HepG2 (cell line): ENCODE data around the gene SLC17A9. TPM values are rescaled to one million over a fixed set of nuclear protein-coding genes. Genes with fewer than 3 reads are reported as not detected.

Experiments
- ATAC-seq: fragments of 200-7000 bp; cut with Tn5 transposase; 3 replicates; pipeline ENCODE4 v1.9.1; 2020; ENCODE audit warnings: mild to moderate bottlenecking, moderate library complexity
- BruUV-seq: library from RNA; stranded (reverse); fragments of 400-500 nt; replicated peaks from 2 replicates; lab custom pipeline; 2021; lab: Mats Ljungman, UMichigan
- CTCF ChIA-PET: fragments of 300-600 bp; formaldehyde crosslinking; extraction: SDS; loops from one replicate; lab custom pipeline; 2021; ENCODE audit warnings: low total read pairs, inconsistent platforms, low intra/inter-chr PET ratio; lab: Yijun Ruan, JAX
- POLR2A ChIA-PET: fragments of 350-600 bp; sonication (Branson Sonifier 250); formaldehyde crosslinking; loops from one replicate; lab custom pipeline; 2020; ENCODE audit warnings: antibody characterized with exemption, inconsistent platforms; lab: Yijun Ruan, JAX
- DNase-seq: peaks from one replicate; pipeline ENCODE4 v3.0.0-alpha.2; 2015; ENCODE audit warnings: low spot score
- FAIRE-seq: peaks from 3 replicates; lab custom pipeline; 2011; peaks lifted over from hg19 to GRCh38; lab: Jason Lieb, UNC
- H2AFZ ChIP-seq: one replicate; pipeline ENCODE4 v1.6.1; 2011; ENCODE audit warnings: low read length, inconsistent platforms
- H3K27ac ChIP-seq: fragments of 300-600 bp; 3 replicates; pipeline ENCODE4 v1.8.0; 2011; ENCODE audit warnings: mixed run types, mild to moderate bottlenecking, mixed read lengths, low read length, inconsistent platforms; ENCODE audit not compliant: insufficient read depth; ENCODE audit errors: extremely low read length
- H3K27me3 ChIP-seq, 2 experiments: fragments of 200-600 bp in 1 of 2; 2 replicates in 1 of 2; 3 replicates in 1 of 2; pipeline versions ENCODE4 v1.6.0 to v1.8.0; 2011; ENCODE audit warnings: low read length in 2 of 2, mild to moderate bottlenecking in 2 of 2, moderate library complexity in 2 of 2, inconsistent platforms in 1 of 2; ENCODE audit not compliant: insufficient read depth in 2 of 2, control insufficient read depth in 1 of 2
- H3K36me3 ChIP-seq, 2 experiments: fragments of 200-600 bp in 1 of 2; replicated peaks in 1 of 2; 2 replicates in 1 of 2; 3 replicates in 1 of 2; pipeline versions ENCODE4 v1.5.1 to v1.8.0; 2011; ENCODE audit warnings: low read length in 2 of 2, inconsistent platforms in 1 of 2; ENCODE audit not compliant: insufficient read depth in 2 of 2, control insufficient read depth in 1 of 2
- H3K4me1 ChIP-seq: 2 replicates; pipeline ENCODE4 v1.5.1; 2012; ENCODE audit warnings: low read length, inconsistent platforms; ENCODE audit not compliant: insufficient read depth
- H3K4me2 ChIP-seq: 2 replicates; pipeline ENCODE4 v1.6.0; 2011; ENCODE audit warnings: low read depth, low read length, inconsistent platforms
- H3K4me3 ChIP-seq, 3 experiments: fragments of 200-600 bp in 1 of 3; sonication (generic), shearing (Covaris generic) in 1 of 3; replicated peaks in 1 of 3; 2 replicates each; pipeline ENCODE4 v1.5.1; 2011 to 2016; ENCODE audit warnings: low read length in 3 of 3, inconsistent platforms in 2 of 3, low read depth in 2 of 3, mild to moderate bottlenecking in 2 of 3, control low read depth in 1 of 3, mixed read lengths in 1 of 3; ENCODE audit not compliant: insufficient read depth in 1 of 3
- H3K79me2 ChIP-seq: one replicate; pipeline ENCODE4 v1.6.1; 2011; ENCODE audit warnings: low read length, inconsistent platforms; ENCODE audit not compliant: insufficient read depth
- H3K9ac ChIP-seq: 2 replicates; pipeline ENCODE4 v1.6.0; 2011; ENCODE audit warnings: mild to moderate bottlenecking, low read depth, low read length, inconsistent platforms; ENCODE audit not compliant: insufficient read depth
- H3K9me3 ChIP-seq: 2 replicates; pipeline ENCODE4 v1.5.1; 2012; ENCODE audit warnings: mild to moderate bottlenecking, low read length
- H4K20me1 ChIP-seq: 2 replicates; pipeline ENCODE4 v1.6.0; 2011; ENCODE audit warnings: inconsistent platforms, mild to moderate bottlenecking, low read length, moderate library complexity; ENCODE audit not compliant: insufficient read depth
- IKZF1 ChIP-seq: fragments of 450-650 bp; IDR thresholded peaks from 2 replicates; pipeline ENCODE4 v1.7.1; 2016
- KDM5B ChIP-seq: sonication (generic); formaldehyde crosslinking; IDR thresholded peaks from 2 replicates; pipeline ENCODE4 v1.4.0; 2020; ENCODE audit warnings: missing genetic modification reagents, mild to moderate bottlenecking, borderline replicate concordance
- KIAA2018 ChIP-seq: sonication (generic); formaldehyde crosslinking; IDR thresholded peaks from 2 replicates; pipeline ENCODE4 v1.5.0; 2020; ENCODE audit warnings: mild to moderate bottlenecking, missing genetic modification reagents, borderline replicate concordance
- NR0B2 ChIP-seq: sonication (generic); formaldehyde crosslinking; IDR thresholded peaks from 2 replicates; pipeline ENCODE4 v1.4.0; 2020; ENCODE audit warnings: mild to moderate bottlenecking, missing genetic modification reagents
- SMYD3 ChIP-seq: sonication (generic); formaldehyde crosslinking; IDR thresholded peaks from 2 replicates; pipeline ENCODE4 v1.8.1; 2023; ENCODE audit warnings: mild to moderate bottlenecking, missing genetic modification reagents
- ZNF260 ChIP-seq: sonication (generic); formaldehyde crosslinking; IDR thresholded peaks from 2 replicates; pipeline ENCODE4 v1.4.0; 2020; ENCODE audit warnings: missing genetic modification reagents, low read depth, mild to moderate bottlenecking, borderline replicate concordance
- ZNF646 ChIP-seq: sonication (generic); formaldehyde crosslinking; IDR thresholded peaks from 2 replicates; pipeline ENCODE4 v1.9.0; 2021; ENCODE audit warnings: mild to moderate bottlenecking, missing genetic modification reagents
- WGBS: methylation state at CpG from one replicate; pipeline ENCODE4 v1.1.6; 2017; ENCODE audit warnings: low lambda C conversion rate; 5-methylcytosine and 5-hydroxymethylcytosine counted together
- in situ Hi-C: cut with HindIII; loops from 2 replicates; pipeline ENCODE4 v1.10.0; 2017; ENCODE audit warnings: low pct_unique_long_range_greater_than_20kb; ENCODE audit not compliant: extremely low pct_ligation_motif_present
- intact Hi-C: fragments of 100-400 bp; cut with micrococcal nuclease; formaldehyde crosslinking; loops from one replicate; pipeline ENCODE4 v1.10.0; 2022; ENCODE audit not compliant: unreplicated experiment
- polyA plus RNA-seq, 8 experiments: library from polyadenylated mRNA; depleted of rRNA in 3 of 8; stranded (reverse) in 7 of 8; unstranded in 1 of 8; fragments of >200 nt; fragmentation: Illumina TruSeq in 4 of 8; extraction: Trizol in 4 of 8; gene quantifications; 2 replicates each; pipeline versions ENCODE4 v1.2.1 to v1.2.3, GENCODE V29; 2011 to 2016; ENCODE audit warnings: low read depth in 4 of 8, missing spikeins in 1 of 8, mixed read lengths in 1 of 8; ENCODE audit not compliant: insufficient read depth in 1 of 8
- total RNA-seq, 5 experiments: library from RNA; depleted of rRNA; stranded (reverse); fragments of >200 nt; fragmentation: Illumina TruSeq; extraction: Trizol; gene quantifications; 2 replicates each; pipeline ENCODE4 v1.2.3, GENCODE V29; 2016; ENCODE audit warnings: low read depth in 1 of 5

SLC17A9 gene
- total and polyA plus RNA-seq, 2 of the 13 experiments (the other 11 are each of a cell fraction or from before 2014, with no cell fraction given) = 110 to 191 TPM

DNA sequence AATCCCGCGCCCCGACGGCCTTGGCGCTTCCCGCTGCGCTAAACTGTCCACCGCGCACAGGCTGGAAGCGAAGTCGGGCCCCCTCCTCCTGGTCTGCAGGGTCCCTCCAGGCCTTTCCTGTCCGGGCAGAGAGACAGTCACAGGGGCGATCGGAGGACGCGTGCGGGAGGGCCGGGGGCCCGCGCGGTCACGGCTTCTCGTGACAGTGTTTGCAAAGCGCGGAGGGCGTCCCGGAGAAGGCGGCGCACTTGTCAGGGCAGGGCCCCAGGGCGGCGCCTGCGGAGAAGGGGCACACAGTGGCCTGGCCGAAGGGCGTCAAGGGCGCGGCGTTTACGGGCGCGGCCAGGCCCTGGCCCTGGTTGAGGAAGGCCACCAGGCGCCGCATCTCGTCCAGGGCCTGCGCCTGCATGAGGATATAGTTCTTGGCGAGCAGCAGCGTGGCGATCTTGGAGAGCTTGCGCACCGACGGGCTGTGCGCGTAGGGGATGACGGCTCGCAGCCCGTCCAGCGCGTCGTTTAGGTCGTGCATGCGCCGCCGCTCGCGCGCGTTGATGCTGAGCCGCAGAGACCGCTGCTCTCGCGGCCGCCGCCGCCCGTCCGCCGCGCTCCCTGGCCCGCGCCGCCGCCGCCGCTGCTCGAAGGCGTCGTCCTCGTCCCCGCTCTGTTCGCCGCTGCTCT, 53.5 kb downstream of the SLC17A9 start:
- Histone ChIP-seq H2AFZ (no peak overlapping the region), H4K20me1 (peaks cover 5% of the 10 kb centered on the region; the same call in 1 of the 2 replicates), H3K9me3 (no peaks in the 10 kb centered on the region), H3K79me2 (no peaks in the 10 kb centered on the region), H3K4me2 (no peak overlapping the region), H3K27ac (no peak overlapping the region), H3K4me3 (no peak overlapping the region; a peak in 1 of 6 replicates), H3K27me3 (peaks cover 36 to 91% of the 10 kb centered on the region in 2 experiments), H3K4me1 (peaks cover 20% of the 10 kb centered on the region), H3K36me3 (no peaks in the 10 kb centered on the region), H3K9ac (no peak overlapping the region)
- no peak for FAIRE-seq
- no TSS peak for BruUV-seq
- no peak for ATAC-seq
- 37% methylated on average over 65 of the region's 90 CpGs for WGBS
- POLR2A ChIA-PET = no interaction called here
- no peak for DNase-seq
- in situ Hi-C loops = no loop called here
- CTCF ChIA-PET = no interaction called here
- intact Hi-C loops = no loop called here
- no peak for TF ChIP-seq NR0B2 (CRISPR knock-in tag)
- no peak for TF ChIP-seq IKZF1
- TF ChIP-seq KIAA2018 (CRISPR knock-in tag) = no peak
- no peak for TF ChIP-seq SMYD3 (CRISPR knock-in tag)
- TF ChIP-seq KDM5B (CRISPR knock-in tag) = 0 out of 2 replicates have a peak, but pooled peaks have one; percentile 16
- TF ChIP-seq ZNF646 (CRISPR knock-in tag) = no peak
- TF ChIP-seq ZNF260 (CRISPR knock-in tag) = no peak
